Sigmoid colon (tissue), 7 donors: ENCODE measurements around the gene RUNX1. TPM values are rescaled to one million over a fixed set of nuclear protein-coding genes. Genes with fewer than 3 reads are reported as not detected.
A peak's percentile ranks its signal among the peaks of the same experiment; 100 is the strongest.

Experiments
- DNase-seq: peaks from one replicate; pipeline ENCODE4 v3.0.0-alpha.2; 2019
- H3K27ac ChIP-seq, 4 donors: fragments of 200-600 bp; sonication (generic); one replicate each; pipeline ENCODE4 v1.5.1; 2016 to 2019; ENCODE audit warnings: mild to moderate bottlenecking in 1 of 4
- H3K27me3 ChIP-seq, 3 donors: fragments of 200-600 bp; sonication (generic); one replicate each; pipeline ENCODE4 v1.5.1; 2019; ENCODE audit warnings: mild to moderate bottlenecking in 1 of 3
- H3K36me3 ChIP-seq, 4 donors: fragments of 200-600 bp; sonication (generic); one replicate each; pipeline ENCODE4 v1.5.1; 2016 to 2019
- H3K4me1 ChIP-seq, 4 donors: fragments of 200-600 bp; sonication (generic); one replicate each; pipeline ENCODE4 v1.5.1; 2017 to 2019
- H3K4me3 ChIP-seq, 4 donors: fragments of 200-600 bp; sonication (generic); one replicate each; pipeline ENCODE4 v1.5.1; 2017 to 2019; ENCODE audit warnings: mild to moderate bottlenecking in 2 of 4, moderate library complexity in 1 of 4
- H3K9me3 ChIP-seq, 4 donors: fragments of 200-600 bp in 3 of 4; sonication (generic) in 3 of 4; one replicate each; pipeline versions ENCODE4 v1.5.1 to v1.6.1; 2013 to 2019
- EP300 ChIP-seq, 4 donors: sonication (generic); formaldehyde crosslinking; IDR thresholded peaks; one replicate each; pipeline ENCODE4 v1.6.1; 2017; ENCODE audit warnings: antibody characterized with exemption in 4 of 4
- POLR2A ChIP-seq, 2 donors: fragments of 450-650 bp; IDR thresholded peaks; one replicate each; pipeline ENCODE4 v1.6.1; 2016; ENCODE audit warnings: antibody characterized with exemption in 2 of 2, mild to moderate bottlenecking in 2 of 2, moderate library complexity in 2 of 2
- POLR2AphosphoS5 ChIP-seq, 4 donors: sonication (generic); formaldehyde crosslinking; IDR thresholded peaks; one replicate each; pipeline ENCODE4 v1.6.1; 2017; ENCODE audit warnings: antibody characterized with exemption in 4 of 4
- whole genome bisulfite sequencing, 2 donors: extraction: QIAGEN DNeasy Blood & Tissue Kit; methylation state at CpG; one replicate each; pipeline ENCODE4 v1.1.7; 2013; 5-methylcytosine and 5-hydroxymethylcytosine counted together
- intact Hi-C: fragments of 100-400 bp; cut with DNase I; formaldehyde crosslinking; loops from one replicate; pipeline ENCODE4 v1.15.1; 2023
- polyA plus RNA-seq, 3 donors: library from polyadenylated mRNA; stranded (reverse); fragments of 200-250 nt; gene quantifications; one replicate each; pipeline ENCODE4 v1.2.3, GENCODE V29; 2013
- total RNA-seq, 4 donors: library from RNA; depleted of rRNA; stranded (reverse); fragments of >200 nt; gene quantifications; one replicate each; pipeline ENCODE4 v1.1.0, GENCODE V29; 2016
- TF ChIP-seq, protein P1 (sequence below), 4 experiments: fragments of 450-650 bp in 3 of 4; fragments of 200-600 bp in 1 of 4; IDR thresholded peaks; one replicate each; pipeline ENCODE4 v1.5.1; 2016 to 2019; ENCODE audit warnings: antibody characterized with exemption in 4 of 4, mild to moderate bottlenecking in 3 of 4, moderate library complexity in 2 of 4
- donor health status: healthy with polysubstance abuse.
- donor health status: Bipolar disorder and iron deficiency.
- donor health status: healthy.

The RUNX1 gene
- total and polyA plus RNA-seq, 7 donors, result 2.8 to 23.3 (median 7.5) TPM

- H3K27me3 ChIP-seq, result no peaks in the 10 kb centered on the region
- H3K9me3 ChIP-seq, result no peaks in the 10 kb centered on the region
- DNase-seq, result no peak
- H3K36me3 ChIP-seq, result no peaks in the 10 kb centered on the region
- TF ChIP-seq EP300 (IDR thresholded peaks at IDR 0.05) (no peak), POLR2A (IDR thresholded peaks at IDR 0.05) (no peak)
- H3K4me3 ChIP-seq, result no peak overlapping the region
- peaks cover 0 to 12% (median 2%) of the 10 kb centered on the region in 4 donors for H3K4me1 ChIP-seq
- no peak overlapping the region for H3K27ac ChIP-seq
- WGBS, 2 donors, result 75 to 89% methylated on average over 2 of the region's 2 CpGs
- intact Hi-C loops, result no loop called here
These were observed 137.7 kb downstream of the RUNX1 start for GRCh38 chr21:34911360-34911759.

- intact Hi-C loops, result no loop called here
- TF ChIP-seq, protein P1, sequence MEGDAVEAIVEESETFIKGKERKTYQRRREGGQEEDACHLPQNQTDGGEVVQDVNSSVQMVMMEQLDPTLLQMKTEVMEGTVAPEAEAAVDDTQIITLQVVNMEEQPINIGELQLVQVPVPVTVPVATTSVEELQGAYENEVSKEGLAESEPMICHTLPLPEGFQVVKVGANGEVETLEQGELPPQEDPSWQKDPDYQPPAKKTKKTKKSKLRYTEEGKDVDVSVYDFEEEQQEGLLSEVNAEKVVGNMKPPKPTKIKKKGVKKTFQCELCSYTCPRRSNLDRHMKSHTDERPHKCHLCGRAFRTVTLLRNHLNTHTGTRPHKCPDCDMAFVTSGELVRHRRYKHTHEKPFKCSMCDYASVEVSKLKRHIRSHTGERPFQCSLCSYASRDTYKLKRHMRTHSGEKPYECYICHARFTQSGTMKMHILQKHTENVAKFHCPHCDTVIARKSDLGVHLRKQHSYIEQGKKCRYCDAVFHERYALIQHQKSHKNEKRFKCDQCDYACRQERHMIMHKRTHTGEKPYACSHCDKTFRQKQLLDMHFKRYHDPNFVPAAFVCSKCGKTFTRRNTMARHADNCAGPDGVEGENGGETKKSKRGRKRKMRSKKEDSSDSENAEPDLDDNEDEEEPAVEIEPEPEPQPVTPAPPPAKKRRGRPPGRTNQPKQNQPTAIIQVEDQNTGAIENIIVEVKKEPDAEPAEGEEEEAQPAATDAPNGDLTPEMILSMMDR (IDR thresholded peaks at IDR 0.05), result no peak
- TF ChIP-seq POLR2AphosphoS5 (IDR thresholded peaks at IDR 0.05), result no peak
- TF ChIP-seq POLR2A (IDR thresholded peaks at IDR 0.05), result no peak
- no peak for TF ChIP-seq EP300 (IDR thresholded peaks at IDR 0.05)
These were observed 138.7 kb downstream of the RUNX1 start for GRCh38 chr21:34910396-34910795.

GRCh38 chr21:34909492-34910292, 139.4 kb downstream of the RUNX1 start:
- WGBS, 2 donors, result 63 to 72% methylated on average over 3 of the region's 3 CpGs
- DNase-seq, result no peak
- intact Hi-C loops, result no loop called here
- Histone ChIP-seq H3K36me3 (no peaks in the 10 kb centered on the region), H3K9me3 (no peaks in the 10 kb centered on the region), H3K4me3 (no peak overlapping the region), H3K4me1 (peaks cover 0 to 12% (median 2%) of the 10 kb centered on the region in 4 donors), H3K27ac (no peak overlapping the region), H3K27me3 (no peaks in the 10 kb centered on the region)
- TF ChIP-seq POLR2AphosphoS5 (IDR thresholded peaks at IDR 0.05) (no peak), EP300 (IDR thresholded peaks at IDR 0.05) (no peak)

More at GRCh38 chr21:34910396-34910795, 138.7 kb downstream of the RUNX1 start:
- Histone ChIP-seq H3K4me3 (no peak overlapping the region), H3K4me1 (peaks cover 0 to 12% (median 2%) of the 10 kb centered on the region in 4 donors), H3K27ac (no peak overlapping the region), H3K27me3 (no peaks in the 10 kb centered on the region), H3K9me3 (no peaks in the 10 kb centered on the region), H3K36me3 (no peaks in the 10 kb centered on the region)
- 79 to 83% methylated on average over 4 of the region's 4 CpGs for WGBS, 2 donors
- no peak for DNase-seq

DNA sequence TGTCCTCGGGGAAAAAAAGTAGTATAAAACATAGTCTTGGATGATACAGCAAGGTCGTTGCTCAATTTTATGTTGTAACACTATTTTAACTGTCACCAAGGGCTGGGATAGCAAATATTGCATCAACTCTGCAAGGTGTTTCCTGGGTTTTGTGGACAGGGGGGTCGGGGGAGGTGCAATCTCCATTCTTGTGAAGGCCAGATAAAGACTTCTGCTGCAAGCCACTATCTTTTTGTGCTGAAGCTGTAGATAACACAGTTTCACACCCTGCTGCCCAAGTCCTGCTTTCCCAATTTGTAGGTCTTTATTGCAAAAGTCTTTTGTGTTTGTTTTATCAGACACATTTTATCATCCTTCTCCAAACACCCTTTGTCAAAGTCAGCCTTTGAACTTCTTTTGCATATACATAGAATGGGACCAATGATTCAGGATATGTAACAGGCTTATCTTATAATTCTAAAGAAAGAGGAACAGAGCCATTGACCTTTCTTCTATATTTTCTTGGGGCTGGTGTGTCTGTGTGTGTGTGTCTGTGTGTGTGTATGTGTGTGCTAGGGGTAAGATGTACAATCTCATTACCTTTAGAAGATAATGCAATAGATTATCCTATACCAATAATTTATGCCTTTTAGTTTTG, 140.6 kb downstream of the RUNX1 start:
- Histone ChIP-seq H3K27me3 (no peaks in the 10 kb centered on the region), H3K9me3 (no peaks in the 10 kb centered on the region), H3K4me1 (peaks cover 0 to 12% (median 2%) of the 10 kb centered on the region in 4 donors), H3K4me3 (no peak overlapping the region), H3K36me3 (no peaks in the 10 kb centered on the region), H3K27ac (no peak overlapping the region)
- intact Hi-C loops, result no loop called here
- WGBS, 2 donors, result 7 to 28% methylated on average over 3 of the region's 3 CpGs
- peak; percentile 70 for DNase-seq
- TF ChIP-seq EP300 (IDR thresholded peaks at IDR 0.05), result no peak
- TF ChIP-seq, protein P1 (IDR thresholded peaks at IDR 0.05), result no peak
- TF ChIP-seq POLR2A (IDR thresholded peaks at IDR 0.05), result no peak
- TF ChIP-seq POLR2AphosphoS5 (IDR thresholded peaks at IDR 0.05), result peak in 1 of 4 donors; percentile 45

GRCh38 chr21:34907461-34908418, 141.4 kb downstream of the RUNX1 start:
- no peak for DNase-seq
- peaks cover 0 to 12% (median 2%) of the 10 kb centered on the region in 4 donors for H3K4me1 ChIP-seq
- no peak overlapping the region for H3K4me3 ChIP-seq
- WGBS, 2 donors, result 31 to 54% methylated on average over 7 of the region's 7 CpGs
- no peaks in the 10 kb centered on the region for H3K36me3 ChIP-seq
- TF ChIP-seq EP300 (IDR thresholded peaks at IDR 0.05) (no peak), POLR2AphosphoS5 (IDR thresholded peaks at IDR 0.05) (no peak), POLR2A (IDR thresholded peaks at IDR 0.05) (no peak)
- TF ChIP-seq, protein P1 (IDR thresholded peaks at IDR 0.05), result no peak
- H3K27me3 ChIP-seq, result no peaks in the 10 kb centered on the region
- H3K27ac ChIP-seq, result peak overlapping the region in 1 of 4 donors; percentile 26
- H3K9me3 ChIP-seq, result no peaks in the 10 kb centered on the region
- intact Hi-C loops, result no loop called here
